Endodermal cell (in vitro differentiated cells): ENCODE results near the gene HSPA9. TPM values are rescaled to one million over a fixed set of nuclear protein-coding genes. Genes with fewer than 3 reads are reported as not detected.

Source experiments
- DNase-seq: peaks from one replicate; pipeline ENCODE4 v3.0.0-alpha.2; 2017
- H3K27ac ChIP-seq: 2 replicates; pipeline ENCODE4 v1.5.1; 2013; ENCODE audit warnings: mild to moderate bottlenecking, low read depth, low read length, moderate library complexity
- H3K27me3 ChIP-seq: 2 replicates; pipeline ENCODE4 v1.6.1; 2013; ENCODE audit warnings: mild to moderate bottlenecking, low read length, moderate library complexity; ENCODE audit not compliant: insufficient read depth, control insufficient read depth, poor library complexity, severe bottlenecking
- H3K36me3 ChIP-seq: 2 replicates; pipeline ENCODE4 v1.7.0; 2013; ENCODE audit warnings: mild to moderate bottlenecking, low read length, moderate library complexity; ENCODE audit not compliant: control insufficient read depth, insufficient read depth
- H3K4me1 ChIP-seq: one replicate; pipeline ENCODE4 v1.7.0; 2013; ENCODE audit warnings: low read length; ENCODE audit not compliant: control insufficient read depth, insufficient read depth
- H3K4me3 ChIP-seq: 2 replicates; pipeline ENCODE4 v1.5.1; 2013; ENCODE audit warnings: mild to moderate bottlenecking, low read length, moderate library complexity
- H3K9ac ChIP-seq: 2 replicates; pipeline ENCODE4 v1.6.1; 2013; ENCODE audit warnings: mild to moderate bottlenecking, low read length, moderate library complexity; ENCODE audit not compliant: poor library complexity, severe bottlenecking; ENCODE audit errors: extremely low read depth
- H3K9me3 ChIP-seq: 2 replicates; pipeline ENCODE4 v1.6.1; 2013; ENCODE audit warnings: mild to moderate bottlenecking, low read length, moderate library complexity; ENCODE audit not compliant: control insufficient read depth
- H3K27ac Mint-ChIP-seq: 2 replicates; pipeline ENCODE4 v1.8.0; 2020; ENCODE audit warnings: mixed read lengths
- H3K27me3 Mint-ChIP-seq: 2 replicates; pipeline ENCODE4 v1.8.0; 2021; ENCODE audit warnings: mild to moderate bottlenecking, mixed read lengths; ENCODE audit not compliant: insufficient read depth
- H3K36me3 Mint-ChIP-seq: 2 replicates; pipeline ENCODE4 v1.8.0; 2020; ENCODE audit warnings: low read depth, mixed read lengths
- H3K4me1 Mint-ChIP-seq: 2 replicates; pipeline ENCODE4 v1.8.0; 2020; ENCODE audit warnings: mixed read lengths
- H3K4me3 Mint-ChIP-seq: 2 replicates; pipeline ENCODE4 v1.8.0; 2020; ENCODE audit warnings: mild to moderate bottlenecking, moderate library complexity, mixed read lengths
- H3K9me3 Mint-ChIP-seq: 2 replicates; pipeline ENCODE4 v1.8.0; 2020; ENCODE audit warnings: mild to moderate bottlenecking, mixed read lengths
- WGBS, 2 experiments: methylation state at CpG; one replicate each; pipeline versions ENCODE4 v1.1.5 to v1.1.7; 2013; ENCODE audit warnings: missing lambda C conversion rate in 2 of 2, mixed read lengths in 1 of 2; ENCODE audit not compliant: insufficient coverage in 1 of 2, insufficient read length in 1 of 2; 5-methylcytosine and 5-hydroxymethylcytosine counted together
- total RNA-seq, 2 donors: library from RNA; stranded (reverse); fragmentation: NEBNext Ultra II Directional in 1 of 2; extraction: Animal tissue kit (Norgen Biotek cat#: 25700) in 1 of 2; gene quantifications; 2 replicates in 1 of 2; 3 replicates in 1 of 2; pipeline ENCODE4 v1.2.1, GENCODE V29; 2021
- TF ChIP-seq, protein P1 (sequence below): fragments of 200-600 bp; sonication (generic); conservative IDR thresholded peaks from 2 replicates; pipeline ENCODE4 v1.5.0; 2021; ENCODE audit warnings: antibody characterized with exemption, mild to moderate bottlenecking

The HSPA9 gene
- total RNA-seq, 2 donors from 2014 or later = 201 to 212 TPM

GRCh38 chr5:138577452-138577851 is 2.3 kb upstream of the HSPA9 start:
- Mint-ChIP-seq H3K9me3 (peaks cover 6% of the 10 kb centered on the region), H3K27ac (no peak overlapping the region), H3K27me3 (no peaks in the 10 kb centered on the region), H3K4me3 (no peak overlapping the region), H3K4me1 (peaks cover 8% of the 10 kb centered on the region), H3K36me3 (peaks cover 18% of the 10 kb centered on the region)
- Histone ChIP-seq H3K27ac (no peak overlapping the region), H3K4me1 (no peaks in the 10 kb centered on the region), H3K9ac (no peak overlapping the region), H3K4me3 (no peak overlapping the region), H3K36me3 (peaks cover 15% of the 10 kb centered on the region), H3K27me3 (no peaks in the 10 kb centered on the region), H3K9me3 (no peaks in the 10 kb centered on the region)
- TF ChIP-seq, protein P1, sequence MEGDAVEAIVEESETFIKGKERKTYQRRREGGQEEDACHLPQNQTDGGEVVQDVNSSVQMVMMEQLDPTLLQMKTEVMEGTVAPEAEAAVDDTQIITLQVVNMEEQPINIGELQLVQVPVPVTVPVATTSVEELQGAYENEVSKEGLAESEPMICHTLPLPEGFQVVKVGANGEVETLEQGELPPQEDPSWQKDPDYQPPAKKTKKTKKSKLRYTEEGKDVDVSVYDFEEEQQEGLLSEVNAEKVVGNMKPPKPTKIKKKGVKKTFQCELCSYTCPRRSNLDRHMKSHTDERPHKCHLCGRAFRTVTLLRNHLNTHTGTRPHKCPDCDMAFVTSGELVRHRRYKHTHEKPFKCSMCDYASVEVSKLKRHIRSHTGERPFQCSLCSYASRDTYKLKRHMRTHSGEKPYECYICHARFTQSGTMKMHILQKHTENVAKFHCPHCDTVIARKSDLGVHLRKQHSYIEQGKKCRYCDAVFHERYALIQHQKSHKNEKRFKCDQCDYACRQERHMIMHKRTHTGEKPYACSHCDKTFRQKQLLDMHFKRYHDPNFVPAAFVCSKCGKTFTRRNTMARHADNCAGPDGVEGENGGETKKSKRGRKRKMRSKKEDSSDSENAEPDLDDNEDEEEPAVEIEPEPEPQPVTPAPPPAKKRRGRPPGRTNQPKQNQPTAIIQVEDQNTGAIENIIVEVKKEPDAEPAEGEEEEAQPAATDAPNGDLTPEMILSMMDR = no peak
- no peak for DNase-seq
- 96% methylated on average over 11 to 17 of the region's 17 CpGs for WGBS, 2 experiments

- peaks cover 44% of the 10 kb centered on the region for H3K36me3 Mint-ChIP-seq
- peaks cover 8% of the 10 kb centered on the region for H3K4me1 Mint-ChIP-seq
- peak overlapping the region; percentile 99 for H3K4me3 Mint-ChIP-seq
These were observed 432 bp downstream of the HSPA9 start for GRCh38 chr5:138574744-138575193.

DNA sequence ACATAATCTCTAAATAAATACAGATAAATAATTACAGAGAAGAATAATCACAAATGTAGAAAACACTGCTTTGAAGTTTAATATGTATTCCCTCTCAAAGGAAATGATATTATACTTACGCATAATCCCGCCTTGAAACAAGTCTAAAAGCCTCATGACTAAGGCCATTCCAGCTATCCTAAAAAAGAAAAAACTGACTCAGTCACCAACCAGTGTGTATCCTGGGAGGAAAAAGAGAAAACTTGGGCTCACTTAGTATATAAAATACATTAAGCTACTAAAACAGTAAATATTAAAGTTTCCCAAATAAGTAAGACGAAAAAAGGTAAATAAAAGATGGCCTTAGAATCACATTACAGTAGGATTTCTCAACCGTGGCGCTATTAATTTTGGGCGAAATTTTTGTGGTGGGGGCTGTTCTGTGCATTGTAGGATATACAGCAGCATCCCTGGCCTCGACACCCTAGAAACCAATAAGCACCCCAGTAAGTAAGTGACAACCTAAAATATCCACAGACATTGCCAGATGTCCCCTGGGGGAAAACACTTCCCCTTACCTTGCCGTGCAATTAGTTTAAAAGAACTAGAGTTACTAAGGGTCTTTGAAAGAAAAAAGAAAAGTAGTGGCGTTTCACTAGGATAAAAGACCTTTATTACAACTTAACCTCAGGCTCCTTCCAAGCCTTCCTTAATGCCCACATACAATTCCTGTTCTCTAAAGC is 1.1 kb downstream of the HSPA9 start:
- DNase-seq = no peak
- no peaks in the 10 kb centered on the region for H3K27me3 Mint-ChIP-seq
- H3K4me1 Mint-ChIP-seq = peaks cover 8% of the 10 kb centered on the region
- Histone ChIP-seq H3K9me3 (no peaks in the 10 kb centered on the region), H3K4me1 (no peaks in the 10 kb centered on the region), H3K27me3 (no peaks in the 10 kb centered on the region), H3K36me3 (peaks cover 47% of the 10 kb centered on the region), H3K9ac (peak overlapping the region; percentile 99), H3K4me3 (peak overlapping the region; percentile 99), H3K27ac (peak overlapping the region; percentile 100)
- peak overlapping the region; percentile 100 for H3K27ac Mint-ChIP-seq
- TF ChIP-seq, protein P1 = no peak
- 46% methylated on average over 9 of the region's 9 CpGs; no CpG with 5 or more reads in 1 of the 2 experiments for WGBS, 2 experiments
- peak overlapping the region; percentile 99 for H3K4me3 Mint-ChIP-seq
- H3K9me3 Mint-ChIP-seq = peaks cover 6% of the 10 kb centered on the region
- peaks cover 49% of the 10 kb centered on the region for H3K36me3 Mint-ChIP-seq

More at GRCh38 chr5:138574744-138575193, 432 bp downstream of the HSPA9 start:
- TF ChIP-seq, protein P1 = no peak
- H3K9me3 ChIP-seq = no peaks in the 10 kb centered on the region
- H3K9me3 Mint-ChIP-seq = peaks cover 6% of the 10 kb centered on the region
- H3K36me3 ChIP-seq = peaks cover 42% of the 10 kb centered on the region
- peak overlapping the region; percentile 99 for H3K9ac ChIP-seq
- 0 to 3% methylated on average over 6 to 18 of the region's 18 CpGs for WGBS, 2 experiments
- no peaks in the 10 kb centered on the region for H3K4me1 ChIP-seq
- DNase-seq = no peak
- H3K27ac ChIP-seq = peak overlapping the region; percentile 100
- peak overlapping the region; percentile 99 for H3K4me3 ChIP-seq
- H3K27me3 ChIP-seq = no peaks in the 10 kb centered on the region
- peak overlapping the region; percentile 100 for H3K27ac Mint-ChIP-seq
- H3K27me3 Mint-ChIP-seq = no peaks in the 10 kb centered on the region
